ENCODE measurements around the gene VWA3A.

The VWA3A gene

GRCh38 chr16:22091721-22092120 is 620 bp upstream of the VWA3A start:
- Histone ChIP-seq H3K4me3 (ENCODE audit: low read length) (no peak overlapping the region), H3K27ac (ENCODE audit: low read depth, low read length) (no peak overlapping the region), H2BK5ac (ENCODE audit: low read length) (no peak overlapping the region), H2BK15ac (replicated peaks; ENCODE audit: low read depth) (no peak overlapping the region), H3K36me3 (ENCODE audit: control insufficient read depth, insufficient read depth, low read length) (no peaks in the 10 kb centered on the region), H3K79me1 (ENCODE audit: low read length) (no peaks in the 10 kb centered on the region), H3K4me2 (ENCODE audit: low read length) (no peak overlapping the region), H3K56ac (ENCODE audit: low read length) (no peak overlapping the region), H3K27me3 (ENCODE audit: insufficient read depth, low read length, poor library complexity) (no peaks in the 10 kb centered on the region), H3K9ac (ENCODE audit: low read length) (no peak overlapping the region), H3K23ac (ENCODE audit: low read length) (no peak overlapping the region), H3K18ac (ENCODE audit: low read length) (no peak overlapping the region), H2AK5ac (ENCODE audit: low read length) (no peak overlapping the region), H4K5ac (ENCODE audit: low read length) (no peak overlapping the region), H2BK120ac (ENCODE audit: low read depth, low read length) (no peak overlapping the region), H3K4me1 (ENCODE audit: control insufficient read depth, low read depth, low read length) (no peaks in the 10 kb centered on the region), H3K79me2 (ENCODE audit: control insufficient read depth, insufficient read depth, low read length) (no peaks in the 10 kb centered on the region), H4K8ac (ENCODE audit: low read depth, low read length) (no peak overlapping the region), H3K4ac (ENCODE audit: low read depth, low read length) (no peak overlapping the region)
- WGBS (ENCODE audit: extremely low coverage, insufficient coverage, low lambda C conversion rate) = no CpG with 5 or more reads among the region's 3 CpGs
- peak; percentile 18 for DNase-seq

GRCh38 chr16:22093331-22093730 is 990 bp downstream of the VWA3A start:
- no peak overlapping the region for H2BK5ac ChIP-seq (ENCODE audit: low read length)
- no peaks in the 10 kb centered on the region for H3K27me3 ChIP-seq (ENCODE audit: insufficient read depth, low read length, poor library complexity)
- no peak overlapping the region for H3K27ac ChIP-seq (ENCODE audit: low read depth, low read length)
- H2AK5ac ChIP-seq (ENCODE audit: low read length) = no peak overlapping the region
- H3K56ac ChIP-seq (ENCODE audit: low read length) = no peak overlapping the region
- no peak overlapping the region for H3K4me3 ChIP-seq (ENCODE audit: low read length)
- no peaks in the 10 kb centered on the region for H3K79me2 ChIP-seq (ENCODE audit: control insufficient read depth, insufficient read depth, low read length)
- no peaks in the 10 kb centered on the region for H3K4me1 ChIP-seq (ENCODE audit: control insufficient read depth, low read depth, low read length)
- no peak overlapping the region for H2BK120ac ChIP-seq (ENCODE audit: low read depth, low read length)
- H3K23ac ChIP-seq (ENCODE audit: low read length) = no peak overlapping the region
- H3K4me2 ChIP-seq (ENCODE audit: low read length) = no peak overlapping the region
- no peak for DNase-seq
- H3K9ac ChIP-seq (ENCODE audit: low read length) = no peak overlapping the region
- no CpG with 5 or more reads among the region's 3 CpGs for WGBS (ENCODE audit: extremely low coverage, insufficient coverage, low lambda C conversion rate)
- H4K8ac ChIP-seq (ENCODE audit: low read depth, low read length) = no peak overlapping the region
- no peak overlapping the region for H3K18ac ChIP-seq (ENCODE audit: low read length)
- H4K5ac ChIP-seq (ENCODE audit: low read length) = no peak overlapping the region
- H3K36me3 ChIP-seq (ENCODE audit: control insufficient read depth, insufficient read depth, low read length) = no peaks in the 10 kb centered on the region
- H3K79me1 ChIP-seq (ENCODE audit: low read length) = no peaks in the 10 kb centered on the region
- H3K4ac ChIP-seq (ENCODE audit: low read depth, low read length) = no peak overlapping the region
- no peak overlapping the region for H2BK15ac ChIP-seq (replicated peaks; ENCODE audit: low read depth)

GRCh38 chr16:22093996-22094395 is 1.7 kb downstream of the VWA3A start:
- H3K79me2 ChIP-seq (ENCODE audit: control insufficient read depth, insufficient read depth, low read length) = no peaks in the 10 kb centered on the region
- no peak overlapping the region for H2BK120ac ChIP-seq (ENCODE audit: low read depth, low read length)
- no peak overlapping the region for H2BK5ac ChIP-seq (ENCODE audit: low read length)
- WGBS (ENCODE audit: extremely low coverage, insufficient coverage, low lambda C conversion rate) = no CpG with 5 or more reads among the region's 3 CpGs
- no peak overlapping the region for H4K8ac ChIP-seq (ENCODE audit: low read depth, low read length)
- H3K9ac ChIP-seq (ENCODE audit: low read length) = no peak overlapping the region
- no peaks in the 10 kb centered on the region for H3K36me3 ChIP-seq (ENCODE audit: control insufficient read depth, insufficient read depth, low read length)
- H3K23ac ChIP-seq (ENCODE audit: low read length) = no peak overlapping the region
- no peaks in the 10 kb centered on the region for H3K27me3 ChIP-seq (ENCODE audit: insufficient read depth, low read length, poor library complexity)
- no peak for DNase-seq
- H3K27ac ChIP-seq (ENCODE audit: low read depth, low read length) = no peak overlapping the region
- no peak overlapping the region for H3K4ac ChIP-seq (ENCODE audit: low read depth, low read length)
- H3K56ac ChIP-seq (ENCODE audit: low read length) = no peak overlapping the region
- H3K4me3 ChIP-seq (ENCODE audit: low read length) = no peak overlapping the region
- no peak overlapping the region for H3K18ac ChIP-seq (ENCODE audit: low read length)
- H3K79me1 ChIP-seq (ENCODE audit: low read length) = no peaks in the 10 kb centered on the region
- H2AK5ac ChIP-seq (ENCODE audit: low read length) = no peak overlapping the region
- H3K4me1 ChIP-seq (ENCODE audit: control insufficient read depth, low read depth, low read length) = no peaks in the 10 kb centered on the region
- no peak overlapping the region for H2BK15ac ChIP-seq (replicated peaks; ENCODE audit: low read depth)
- no peak overlapping the region for H4K5ac ChIP-seq (ENCODE audit: low read length)
- H3K4me2 ChIP-seq (ENCODE audit: low read length) = no peak overlapping the region

GRCh38 chr16:22098405-22099255 is 6.3 kb downstream of the VWA3A start:
- Histone ChIP-seq H3K23ac (ENCODE audit: low read length) (no peak overlapping the region), H4K5ac (ENCODE audit: low read length) (no peak overlapping the region), H3K79me2 (ENCODE audit: control insufficient read depth, insufficient read depth, low read length) (no peaks in the 10 kb centered on the region), H3K56ac (ENCODE audit: low read length) (no peak overlapping the region), H3K4me3 (ENCODE audit: low read length) (no peak overlapping the region), H3K4me2 (ENCODE audit: low read length) (no peak overlapping the region), H3K79me1 (ENCODE audit: low read length) (no peaks in the 10 kb centered on the region), H2BK15ac (replicated peaks; ENCODE audit: low read depth) (no peak overlapping the region), H2BK120ac (ENCODE audit: low read depth, low read length) (no peak overlapping the region), H3K9ac (ENCODE audit: low read length) (no peak overlapping the region), H2BK5ac (ENCODE audit: low read length) (no peak overlapping the region), H3K27me3 (ENCODE audit: insufficient read depth, low read length, poor library complexity) (no peaks in the 10 kb centered on the region), H3K27ac (ENCODE audit: low read depth, low read length) (no peak overlapping the region), H3K18ac (ENCODE audit: low read length) (no peak overlapping the region), H3K4ac (ENCODE audit: low read depth, low read length) (no peak overlapping the region), H3K36me3 (ENCODE audit: control insufficient read depth, insufficient read depth, low read length) (no peaks in the 10 kb centered on the region), H4K8ac (ENCODE audit: low read depth, low read length) (no peak overlapping the region), H3K4me1 (ENCODE audit: control insufficient read depth, low read depth, low read length) (no peaks in the 10 kb centered on the region), H2AK5ac (ENCODE audit: low read length) (no peak overlapping the region)
- peak; percentile 84 for DNase-seq
- no CpG with 5 or more reads among the region's 8 CpGs for WGBS (ENCODE audit: extremely low coverage, insufficient coverage, low lambda C conversion rate)

- no peak overlapping the region for H3K23ac ChIP-seq (ENCODE audit: low read length)
- no peak overlapping the region for H2BK120ac ChIP-seq (ENCODE audit: low read depth, low read length)
- WGBS (ENCODE audit: extremely low coverage, insufficient coverage, low lambda C conversion rate) = no CpG with 5 or more reads among the region's 9 CpGs
Measured at GRCh38 chr16:22099256-22099975, 7.1 kb downstream of the VWA3A start.

More at GRCh38 chr16:22099256-22099975, 7.1 kb downstream of the VWA3A start:
- H3K79me1 ChIP-seq (ENCODE audit: low read length) = no peaks in the 10 kb centered on the region
- DNase-seq = peak; percentile 41
- H2AK5ac ChIP-seq (ENCODE audit: low read length) = no peak overlapping the region
- H3K79me2 ChIP-seq (ENCODE audit: control insufficient read depth, insufficient read depth, low read length) = no peaks in the 10 kb centered on the region
- no peak overlapping the region for H3K4me3 ChIP-seq (ENCODE audit: low read length)
- H2BK5ac ChIP-seq (ENCODE audit: low read length) = no peak overlapping the region
- H4K5ac ChIP-seq (ENCODE audit: low read length) = no peak overlapping the region
- H3K27ac ChIP-seq (ENCODE audit: low read depth, low read length) = no peak overlapping the region
- no peak overlapping the region for H3K4ac ChIP-seq (ENCODE audit: low read depth, low read length)
- no peak overlapping the region for H3K56ac ChIP-seq (ENCODE audit: low read length)
- no peaks in the 10 kb centered on the region for H3K36me3 ChIP-seq (ENCODE audit: control insufficient read depth, insufficient read depth, low read length)
- H3K27me3 ChIP-seq (ENCODE audit: insufficient read depth, low read length, poor library complexity) = no peaks in the 10 kb centered on the region
- no peak overlapping the region for H3K18ac ChIP-seq (ENCODE audit: low read length)
- no peak overlapping the region for H2BK15ac ChIP-seq (replicated peaks; ENCODE audit: low read depth)
- no peak overlapping the region for H3K9ac ChIP-seq (ENCODE audit: low read length)
- H4K8ac ChIP-seq (ENCODE audit: low read depth, low read length) = no peak overlapping the region
- no peak overlapping the region for H3K4me2 ChIP-seq (ENCODE audit: low read length)
- no peaks in the 10 kb centered on the region for H3K4me1 ChIP-seq (ENCODE audit: control insufficient read depth, low read depth, low read length)

All from mesendoderm (in vitro differentiated cells).